Loucy (cell line): ENCODE data around the gene ZCCHC24.

Experiments used
- H2AFZ ChIP-seq: fragments of 200-600 bp; sonication (generic); 2 replicates; pipeline ENCODE4 v1.6.0; 2016; ENCODE audit warnings: antibody characterized with exemption, mild to moderate bottlenecking, low read length, moderate library complexity
- H3F3A ChIP-seq: fragments of 200-600 bp; 2 replicates; pipeline ENCODE4 v1.6.0; 2016; ENCODE audit warnings: antibody characterized with exemption, low read depth, mild to moderate bottlenecking
- H3K27me3 ChIP-seq: fragments of 200-600 bp; sonication (generic); 2 replicates; pipeline ENCODE4 v1.6.1; 2014; ENCODE audit warnings: low read length, mild to moderate bottlenecking; ENCODE audit not compliant: insufficient read depth, poor library complexity, severe bottlenecking
- H3K36me3 ChIP-seq: fragments of 200-600 bp; sonication (generic); 2 replicates; pipeline ENCODE4 v1.6.1; 2016; ENCODE audit warnings: low read length; ENCODE audit not compliant: insufficient read depth
- H3K4me1 ChIP-seq: fragments of 200-600 bp; sonication (generic); 2 replicates; pipeline ENCODE4 v1.5.1; 2014; ENCODE audit warnings: low read length, mild to moderate bottlenecking; ENCODE audit not compliant: insufficient read depth, poor library complexity, severe bottlenecking
- H3K4me2 ChIP-seq: fragments of 200-600 bp; sonication (generic); 2 replicates; pipeline ENCODE4 v1.6.0; 2014; ENCODE audit warnings: antibody characterized with exemption, low read length, low read depth, mild to moderate bottlenecking; ENCODE audit not compliant: poor library complexity, severe bottlenecking
- H3K4me3 ChIP-seq: fragments of 200-600 bp; sonication (generic); 2 replicates; pipeline ENCODE4 v1.5.1; 2014; ENCODE audit warnings: low read length, mild to moderate bottlenecking, mixed read lengths; ENCODE audit not compliant: poor library complexity, severe bottlenecking
- H3K79me2 ChIP-seq: fragments of 200-600 bp; sonication (generic); 2 replicates; pipeline ENCODE4 v1.6.1; 2014; ENCODE audit warnings: low read length; ENCODE audit not compliant: insufficient read depth
- H3K9ac ChIP-seq: fragments of 200-600 bp; sonication (generic); 2 replicates; pipeline ENCODE4 v1.6.0; 2014; ENCODE audit warnings: mild to moderate bottlenecking, low read depth, low read length, moderate library complexity; ENCODE audit not compliant: poor library complexity, severe bottlenecking
- H3K9me2 ChIP-seq: fragments of 200-600 bp; sonication (generic); replicated peaks from 2 replicates; pipeline ENCODE4 v1.6.1; 2016; ENCODE audit warnings: low read depth, low read length, mixed read lengths
- H3K9me3 ChIP-seq: fragments of 200-600 bp; sonication (generic); 2 replicates; pipeline ENCODE4 v1.6.1; 2014; ENCODE audit warnings: mild to moderate bottlenecking, antibody characterized with exemption, low read length, low read depth; ENCODE audit not compliant: insufficient read depth
- H4K20me1 ChIP-seq: fragments of 200-600 bp; sonication (generic); 2 replicates; pipeline ENCODE4 v1.6.0; 2014; ENCODE audit warnings: antibody characterized with exemption, low read length, mild to moderate bottlenecking; ENCODE audit not compliant: insufficient read depth, poor library complexity, severe bottlenecking
- EZH2phosphoT487 ChIP-seq: fragments of 200-600 bp; IDR thresholded peaks from 2 replicates; pipeline ENCODE4 v1.6.1; 2018; ENCODE audit warnings: antibody characterized with exemption, mild to moderate bottlenecking, moderate library complexity, borderline replicate concordance
- TF ChIP-seq, protein P1 (sequence below): fragments of 200-600 bp; sonication (generic); conservative IDR thresholded peaks from 2 replicates; pipeline ENCODE4 v1.5.1; 2014; ENCODE audit warnings: mild to moderate bottlenecking, antibody characterized with exemption, low read length

The ZCCHC24 gene

DNA sequence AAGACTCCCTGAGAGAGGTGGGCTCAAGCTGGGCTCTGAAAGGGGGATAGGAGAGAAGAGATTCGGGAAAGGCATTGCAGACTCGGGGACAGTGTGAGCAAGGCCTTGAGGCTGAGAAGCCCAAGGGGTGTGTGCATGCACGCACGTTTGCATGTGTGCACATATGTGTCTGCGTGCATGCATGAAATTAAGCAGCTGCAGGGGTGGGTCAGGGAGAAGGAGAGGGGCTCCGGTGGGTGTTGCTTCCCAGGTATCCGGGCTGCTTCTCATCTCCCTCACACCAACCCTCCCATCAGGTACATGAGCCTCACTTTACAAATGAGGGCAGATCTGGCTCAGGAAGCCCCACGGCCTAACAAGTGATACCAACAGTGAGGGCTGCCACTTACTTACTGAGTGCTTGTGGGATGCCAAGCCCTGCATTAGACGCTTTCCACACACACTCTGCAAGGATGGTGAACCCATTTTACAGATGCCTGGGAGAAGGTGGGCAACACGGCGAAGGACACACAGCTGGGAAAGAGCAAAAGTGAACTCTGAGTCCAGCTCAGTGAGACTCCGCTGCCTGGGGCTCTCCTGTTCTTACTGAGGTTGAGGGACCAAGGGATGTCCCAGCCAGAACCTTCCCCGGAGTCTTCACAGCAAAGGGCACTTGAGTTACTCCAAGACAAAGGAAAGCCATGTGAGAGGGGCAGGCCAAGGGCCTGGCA is 26.4 kb downstream of the ZCCHC24 start:
- Histone ChIP-seq H3K9me3 (no peaks in the 10 kb centered on the region), H3K27me3 (no peaks in the 10 kb centered on the region), H2AFZ (no peak overlapping the region), H3K4me2 (no peak overlapping the region), H3K9ac (no peak overlapping the region), H3K79me2 (no peaks in the 10 kb centered on the region), H4K20me1 (no peaks in the 10 kb centered on the region), H3K4me3 (no peak overlapping the region), H3K4me1 (peaks cover 6% of the 10 kb centered on the region), H3K36me3 (peaks cover 3% of the 10 kb centered on the region; the same call in 1 of the 2 replicates), H3K9me2 (no peaks in the 10 kb centered on the region), H3F3A (no peaks in the 10 kb centered on the region)
- no peak for TF ChIP-seq EZH2phosphoT487
- TF ChIP-seq, protein P1, sequence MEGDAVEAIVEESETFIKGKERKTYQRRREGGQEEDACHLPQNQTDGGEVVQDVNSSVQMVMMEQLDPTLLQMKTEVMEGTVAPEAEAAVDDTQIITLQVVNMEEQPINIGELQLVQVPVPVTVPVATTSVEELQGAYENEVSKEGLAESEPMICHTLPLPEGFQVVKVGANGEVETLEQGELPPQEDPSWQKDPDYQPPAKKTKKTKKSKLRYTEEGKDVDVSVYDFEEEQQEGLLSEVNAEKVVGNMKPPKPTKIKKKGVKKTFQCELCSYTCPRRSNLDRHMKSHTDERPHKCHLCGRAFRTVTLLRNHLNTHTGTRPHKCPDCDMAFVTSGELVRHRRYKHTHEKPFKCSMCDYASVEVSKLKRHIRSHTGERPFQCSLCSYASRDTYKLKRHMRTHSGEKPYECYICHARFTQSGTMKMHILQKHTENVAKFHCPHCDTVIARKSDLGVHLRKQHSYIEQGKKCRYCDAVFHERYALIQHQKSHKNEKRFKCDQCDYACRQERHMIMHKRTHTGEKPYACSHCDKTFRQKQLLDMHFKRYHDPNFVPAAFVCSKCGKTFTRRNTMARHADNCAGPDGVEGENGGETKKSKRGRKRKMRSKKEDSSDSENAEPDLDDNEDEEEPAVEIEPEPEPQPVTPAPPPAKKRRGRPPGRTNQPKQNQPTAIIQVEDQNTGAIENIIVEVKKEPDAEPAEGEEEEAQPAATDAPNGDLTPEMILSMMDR: no peak

GRCh38 chr10:79418274-79418673 is 27.1 kb downstream of the ZCCHC24 start:
- H3K4me2 ChIP-seq: no peak overlapping the region
- no peaks in the 10 kb centered on the region for H3F3A ChIP-seq
- H3K36me3 ChIP-seq: peaks cover 3% of the 10 kb centered on the region; the same call in 1 of the 2 replicates
- H2AFZ ChIP-seq: no peak overlapping the region
- TF ChIP-seq, protein P1: no peak
- TF ChIP-seq EZH2phosphoT487: no peak
- H3K79me2 ChIP-seq: no peaks in the 10 kb centered on the region
- H3K9me2 ChIP-seq: no peaks in the 10 kb centered on the region
- H4K20me1 ChIP-seq: no peaks in the 10 kb centered on the region
- no peaks in the 10 kb centered on the region for H3K9me3 ChIP-seq
- no peak overlapping the region for H3K4me3 ChIP-seq
- peaks cover 11% of the 10 kb centered on the region for H3K4me1 ChIP-seq
- H3K9ac ChIP-seq: no peak overlapping the region
- no peaks in the 10 kb centered on the region for H3K27me3 ChIP-seq

DNA sequence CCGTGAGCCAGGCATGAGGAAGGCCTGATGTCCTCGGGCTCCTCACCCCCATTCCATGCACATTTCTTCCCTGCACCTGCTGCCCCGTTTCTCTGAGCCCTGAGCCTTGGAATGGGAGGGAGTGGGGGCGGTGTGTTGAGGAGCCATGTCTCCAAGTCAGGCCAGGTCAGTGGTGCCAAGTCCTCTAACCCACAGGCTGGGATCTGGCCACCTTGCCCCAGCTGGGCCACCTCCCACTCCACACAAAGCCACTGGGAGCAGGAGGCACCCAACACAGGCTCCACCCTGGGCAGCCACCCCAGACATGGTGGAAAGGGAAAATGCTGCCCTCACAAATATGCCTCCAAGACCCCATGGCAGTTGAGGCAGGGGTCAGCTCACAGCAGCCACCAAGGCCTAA is 27.7 kb downstream of the ZCCHC24 start:
- Histone ChIP-seq H4K20me1 (no peaks in the 10 kb centered on the region), H3K36me3 (peaks cover 3% of the 10 kb centered on the region; the same call in 1 of the 2 replicates), H3K79me2 (no peaks in the 10 kb centered on the region), H3K4me1 (peaks cover 11% of the 10 kb centered on the region), H3K4me2 (no peak overlapping the region), H3K9me2 (no peaks in the 10 kb centered on the region), H2AFZ (no peak overlapping the region), H3K27me3 (no peaks in the 10 kb centered on the region), H3K4me3 (no peak overlapping the region), H3K9ac (no peak overlapping the region), H3F3A (no peaks in the 10 kb centered on the region), H3K9me3 (no peaks in the 10 kb centered on the region)
- TF ChIP-seq, protein P1: no peak
- TF ChIP-seq EZH2phosphoT487: no peak
